Activated CD8-positive, alpha-beta T cell treated with anti-CD3 and anti-CD28 coated beads for 36 hours (primary cell): ENCODE measurements around the gene SCLT1. TPM values are rescaled to one million over a fixed set of nuclear protein-coding genes. Genes with fewer than 3 reads are reported as not detected.
"Not testable (repeated sequence)": the region's sequence is repeated elsewhere in the genome, so short reads cannot be mapped to it uniquely, and the experiment has no call there.

ENCODE experiments used
- ATAC-seq: fragments of 200-7000 bp; cut with Tn5 transposase; one replicate; pipeline ENCODE4 v1.10.0; 2021; ENCODE audit warnings: mild to moderate bottlenecking, moderate library complexity
- CTCF ChIA-PET: fragments of 350-600 bp; sonication (Branson Sonifier 250); formaldehyde crosslinking; loops from one replicate; lab custom pipeline; 2021; ENCODE audit warnings: antibody characterized with exemption; lab: Charles Lee
- POLR2A ChIA-PET: fragments of 350-600 bp; sonication (Branson Sonifier 250); formaldehyde crosslinking; loops from one replicate; lab custom pipeline; 2021; ENCODE audit warnings: antibody characterized with exemption; lab: Charles Lee
- DNase-seq: peaks from one replicate; pipeline ENCODE4 v3.0.0-alpha.2; 2020
- H3K27ac Mint-ChIP-seq: one replicate; pipeline ENCODE4 v1.8.0; 2021; ENCODE audit warnings: mild to moderate bottlenecking, mixed read lengths
- H3K27me3 Mint-ChIP-seq: one replicate; pipeline ENCODE4 v1.8.0; 2021; ENCODE audit warnings: mixed read lengths
- H3K36me3 Mint-ChIP-seq: one replicate; pipeline ENCODE4 v1.8.0; 2021; ENCODE audit warnings: low read depth, mixed read lengths
- H3K4me1 Mint-ChIP-seq: one replicate; pipeline ENCODE4 v1.8.0; 2021; ENCODE audit warnings: low read depth, mixed read lengths
- H3K4me3 Mint-ChIP-seq: one replicate; pipeline ENCODE4 v1.8.0; 2021; ENCODE audit warnings: mild to moderate bottlenecking, moderate library complexity, mixed read lengths
- H3K9me3 Mint-ChIP-seq: one replicate; pipeline ENCODE4 v1.8.0; 2021; ENCODE audit warnings: mixed read lengths
- intact Hi-C: fragments of 100-400 bp; cut with micrococcal nuclease; formaldehyde crosslinking; loops from one replicate; pipeline ENCODE4 v1.10.0; 2022
- total RNA-seq, 2 experiments: library from RNA; stranded (reverse); gene quantifications; one replicate each; pipeline ENCODE4 v1.2.3, GENCODE V29; 2021
- TF ChIP-seq, protein P1 (sequence below): fragments of 200-600 bp; IDR thresholded peaks from one replicate; pipeline ENCODE4 v1.8.0; 2022; ENCODE audit warnings: antibody characterized with exemption, mild to moderate bottlenecking

SCLT1 gene
- total RNA-seq, 2 experiments from 2014 or later, result 18.5 to 19.7 TPM

GRCh38 chr4:129129143-129129542, 35.8 kb upstream of the SCLT1 start:
- intact Hi-C loops, result no loop called here
- peaks cover 1% of the 10 kb centered on the region for H3K9me3 Mint-ChIP-seq

DNA sequence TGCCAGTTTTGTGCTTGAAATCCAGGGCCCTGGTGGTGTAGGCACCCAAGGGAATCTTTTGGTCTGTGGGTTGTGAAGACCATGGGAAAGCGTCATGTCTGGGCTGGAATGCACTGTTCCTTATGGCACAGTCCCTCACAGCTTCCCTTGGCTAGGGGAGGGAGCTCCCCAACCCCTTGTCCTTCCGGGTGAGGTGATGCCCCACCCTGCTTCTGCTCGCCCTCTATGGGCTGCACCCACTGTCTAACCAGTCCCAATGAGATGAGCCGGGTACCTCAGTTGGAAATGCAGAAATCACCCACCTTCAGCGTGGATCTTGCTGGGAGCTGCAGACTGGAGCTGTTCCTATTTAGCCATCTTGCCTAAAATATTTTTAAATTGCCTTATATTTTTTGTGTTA, 33.3 kb upstream of the SCLT1 start:
- intact Hi-C loops, H3K36me3 Mint-ChIP-seq, H3K27ac Mint-ChIP-seq, DNase-seq, POLR2A ChIA-PET, H3K4me3 Mint-ChIP-seq, CTCF ChIA-PET, H3K9me3 Mint-ChIP-seq, H3K4me1 Mint-ChIP-seq, ATAC-seq, H3K27me3 Mint-ChIP-seq: not testable (repeated sequence)

More at GRCh38 chr4:129129143-129129542, 35.8 kb upstream of the SCLT1 start:
- Mint-ChIP-seq H3K4me3 (no peak overlapping the region), H3K36me3 (peaks cover 2% of the 10 kb centered on the region), H3K27me3 (no peaks in the 10 kb centered on the region), H3K4me1 (no peaks in the 10 kb centered on the region), H3K27ac (no peak overlapping the region)
- TF ChIP-seq, protein P1, sequence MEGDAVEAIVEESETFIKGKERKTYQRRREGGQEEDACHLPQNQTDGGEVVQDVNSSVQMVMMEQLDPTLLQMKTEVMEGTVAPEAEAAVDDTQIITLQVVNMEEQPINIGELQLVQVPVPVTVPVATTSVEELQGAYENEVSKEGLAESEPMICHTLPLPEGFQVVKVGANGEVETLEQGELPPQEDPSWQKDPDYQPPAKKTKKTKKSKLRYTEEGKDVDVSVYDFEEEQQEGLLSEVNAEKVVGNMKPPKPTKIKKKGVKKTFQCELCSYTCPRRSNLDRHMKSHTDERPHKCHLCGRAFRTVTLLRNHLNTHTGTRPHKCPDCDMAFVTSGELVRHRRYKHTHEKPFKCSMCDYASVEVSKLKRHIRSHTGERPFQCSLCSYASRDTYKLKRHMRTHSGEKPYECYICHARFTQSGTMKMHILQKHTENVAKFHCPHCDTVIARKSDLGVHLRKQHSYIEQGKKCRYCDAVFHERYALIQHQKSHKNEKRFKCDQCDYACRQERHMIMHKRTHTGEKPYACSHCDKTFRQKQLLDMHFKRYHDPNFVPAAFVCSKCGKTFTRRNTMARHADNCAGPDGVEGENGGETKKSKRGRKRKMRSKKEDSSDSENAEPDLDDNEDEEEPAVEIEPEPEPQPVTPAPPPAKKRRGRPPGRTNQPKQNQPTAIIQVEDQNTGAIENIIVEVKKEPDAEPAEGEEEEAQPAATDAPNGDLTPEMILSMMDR, result no peak
- POLR2A ChIA-PET, result no interaction called here
- no peak for DNase-seq
- ATAC-seq, result no peak
- CTCF ChIA-PET, result no interaction called here

GRCh38 chr4:129117705-129118104, 24.4 kb upstream of the SCLT1 start:
- TF ChIP-seq, protein P1, result no peak
- H3K9me3 Mint-ChIP-seq, result no peaks in the 10 kb centered on the region
- no peak overlapping the region for H3K4me3 Mint-ChIP-seq
- DNase-seq, result no peak
- H3K27ac Mint-ChIP-seq, result no peak overlapping the region
- no peaks in the 10 kb centered on the region for H3K27me3 Mint-ChIP-seq
- intact Hi-C loops, result no loop called here
- no peaks in the 10 kb centered on the region for H3K4me1 Mint-ChIP-seq
- ChIA-PET CTCF (no interaction called here), POLR2A (no interaction called here)
- no peaks in the 10 kb centered on the region for H3K36me3 Mint-ChIP-seq
- ATAC-seq, result no peak

DNA sequence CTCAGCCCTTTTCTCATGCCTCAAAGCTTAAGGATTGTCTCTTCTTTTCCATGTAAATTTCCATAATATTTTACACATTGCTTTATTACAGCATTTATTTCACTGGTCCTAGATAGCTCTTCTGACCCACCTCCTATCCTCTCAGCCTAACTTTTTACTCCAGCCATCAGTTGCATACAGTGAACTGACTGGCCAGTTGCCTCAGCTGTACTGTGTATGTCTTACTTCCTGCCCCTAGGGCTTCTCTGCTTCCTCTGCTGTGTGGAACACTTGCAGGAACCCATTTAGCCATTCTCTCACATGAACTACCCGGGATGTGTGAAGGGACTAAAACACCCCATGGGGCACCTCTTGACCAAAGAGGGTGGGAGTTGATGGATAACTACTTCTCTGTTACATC, 20.6 kb upstream of the SCLT1 start:
- intact Hi-C loops, result no loop called here
- ChIA-PET CTCF (no interaction called here), POLR2A (interaction anchor here (1.1 kb wide), 1 partner anchor 21 kb away, joined by 3 read pairs; the partner anchor contains the start of gene SCLT1)
- no peaks in the 10 kb centered on the region for H3K27me3 Mint-ChIP-seq
- H3K27ac Mint-ChIP-seq, result no peak overlapping the region
- TF ChIP-seq, protein P1, result no peak
- H3K36me3 Mint-ChIP-seq, result peaks cover 2% of the 10 kb centered on the region
- DNase-seq, result no peak
- no peaks in the 10 kb centered on the region for H3K4me1 Mint-ChIP-seq
- ATAC-seq, result no peak
- no peaks in the 10 kb centered on the region for H3K9me3 Mint-ChIP-seq
- no peak overlapping the region for H3K4me3 Mint-ChIP-seq

DNA sequence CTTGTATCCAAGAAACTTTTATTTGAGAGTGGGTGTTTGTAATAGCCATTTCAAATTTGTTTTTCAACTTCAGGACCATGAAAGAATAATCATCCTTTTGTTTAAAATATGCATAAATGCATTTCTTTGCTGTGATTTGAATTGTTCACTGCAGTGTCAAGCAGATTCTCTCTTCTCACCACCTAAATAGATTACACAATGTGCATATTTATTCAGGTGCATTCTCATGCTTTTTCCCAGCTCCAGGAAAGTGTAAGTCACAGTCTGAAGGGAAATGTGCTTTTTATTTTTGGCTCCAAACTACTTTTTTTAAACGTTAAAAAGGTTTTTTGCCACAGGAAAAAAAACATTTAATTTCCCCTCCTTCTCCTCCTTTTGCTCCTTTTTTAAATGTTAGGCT, 20.1 kb upstream of the SCLT1 start:
- Mint-ChIP-seq H3K9me3 (no peaks in the 10 kb centered on the region), H3K36me3 (peaks cover 2% of the 10 kb centered on the region), H3K27ac (no peak overlapping the region), H3K4me3 (no peak overlapping the region), H3K4me1 (no peaks in the 10 kb centered on the region), H3K27me3 (no peaks in the 10 kb centered on the region)
- TF ChIP-seq, protein P1, result no peak
- ChIA-PET CTCF (no interaction called here), POLR2A (interaction anchor here (1.1 kb wide), 1 partner anchor 20 kb away, joined by 3 read pairs; the partner anchor contains the start of gene SCLT1)
- intact Hi-C loops, result no loop called here
- ATAC-seq (no peak), DNase-seq (no peak)

DNA sequence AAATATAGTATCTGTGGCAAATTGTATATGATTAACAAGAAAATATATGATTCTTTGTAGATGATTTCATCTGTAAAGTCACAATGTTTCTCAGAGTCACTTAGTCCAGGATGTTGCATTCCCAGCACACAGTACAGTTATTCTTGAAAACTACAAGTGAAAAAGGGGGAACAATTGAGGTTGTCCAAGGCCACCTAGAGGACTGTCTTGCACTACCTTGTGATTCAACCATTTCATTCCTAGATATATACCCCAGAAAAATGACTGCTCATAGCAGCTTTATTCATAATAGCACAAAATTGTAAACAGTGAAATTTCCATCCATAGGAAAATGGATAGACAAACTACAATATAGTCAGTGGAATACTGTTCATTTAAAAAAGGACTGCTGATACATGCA, 18.6 kb upstream of the SCLT1 start:
- H3K36me3 Mint-ChIP-seq, result peaks cover 2% of the 10 kb centered on the region
- TF ChIP-seq, protein P1, result no peak
- no peaks in the 10 kb centered on the region for H3K27me3 Mint-ChIP-seq
- DNase-seq (no peak), ATAC-seq (no peak)
- intact Hi-C loops, result no loop called here
- no peak overlapping the region for H3K4me3 Mint-ChIP-seq
- no peaks in the 10 kb centered on the region for H3K4me1 Mint-ChIP-seq
- H3K27ac Mint-ChIP-seq, result no peak overlapping the region
- CTCF ChIA-PET, result no interaction called here
- POLR2A ChIA-PET, result no interaction called here
- H3K9me3 Mint-ChIP-seq, result no peaks in the 10 kb centered on the region
